Adipose tissue (tissue), 3 donors: ENCODE data around the gene DYNC1I1. TPM values are rescaled to one million over a fixed set of nuclear protein-coding genes. Genes with fewer than 3 reads are reported as not detected.

Experiments
- H3K27ac ChIP-seq: one replicate; pipeline ENCODE4 v1.5.1; 2013; ENCODE audit warnings: low read depth, low read length
- WGBS, 3 donors: extraction: QIAGEN DNeasy Blood & Tissue Kit; methylation state at CpG; one replicate each; pipeline ENCODE4 v1.1.7; 2013; 5-methylcytosine and 5-hydroxymethylcytosine counted together
- polyA plus RNA-seq, 3 donors: library from polyadenylated mRNA; stranded (reverse); fragments of 200-250 nt; gene quantifications; one replicate each; pipeline ENCODE4 v1.2.3, GENCODE V29; 2013
- donor health status: healthy with polysubstance abuse.
- donor health status: Bipolar disorder and iron deficiency.
- donor health status: healthy.

The DYNC1I1 gene
- polyA plus RNA-seq, 3 donors, result 0.58 to 4.8 (median 1.3) TPM

DNA sequence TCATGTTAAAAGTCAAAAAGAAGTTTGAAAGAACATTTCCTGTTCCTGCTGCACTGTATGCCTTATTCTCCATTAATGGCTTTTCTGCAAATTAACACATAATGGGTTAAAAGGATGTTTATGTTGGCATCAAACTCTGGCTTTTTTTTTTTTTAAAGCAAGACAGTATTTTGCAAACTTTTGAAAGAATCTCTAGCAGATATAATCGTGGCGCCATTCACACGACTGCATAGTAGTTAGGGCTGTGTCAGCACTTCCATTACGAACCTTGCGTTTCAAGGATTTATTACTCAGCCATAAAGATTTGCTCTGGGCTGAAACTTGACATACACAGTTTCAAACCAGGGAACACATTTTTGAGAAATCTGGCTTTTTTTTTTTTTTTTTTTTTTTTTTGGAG lies 207.8 kb downstream of the DYNC1I1 start:
- no peak overlapping the region for H3K27ac ChIP-seq
- WGBS, 3 donors, result 28 to 77% (median 38%) methylated on average over 5 of the region's 5 CpGs

DNA sequence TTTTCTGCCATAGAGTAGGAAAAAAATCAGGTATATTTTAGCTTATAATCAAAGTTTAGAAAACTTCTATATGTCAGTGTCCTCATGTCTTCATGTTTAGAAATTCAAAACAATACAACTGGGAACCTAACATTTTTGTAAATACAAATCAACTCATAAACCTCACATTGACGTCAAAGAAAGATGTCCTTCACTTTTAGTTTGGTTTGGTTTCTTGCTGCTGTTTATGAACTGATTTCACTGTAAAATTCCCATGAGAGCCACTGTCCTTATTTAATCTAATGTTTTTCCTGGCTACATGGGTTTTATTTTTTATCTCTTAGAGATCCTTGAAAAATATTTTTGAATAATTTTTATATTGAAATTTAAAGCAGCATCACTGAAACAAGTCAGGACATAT lies 208.4 kb downstream of the DYNC1I1 start:
- 47 to 61% (median 56%) methylated on average over 1 of the region's 1 CpG for WGBS, 3 donors
- no peak overlapping the region for H3K27ac ChIP-seq

DNA sequence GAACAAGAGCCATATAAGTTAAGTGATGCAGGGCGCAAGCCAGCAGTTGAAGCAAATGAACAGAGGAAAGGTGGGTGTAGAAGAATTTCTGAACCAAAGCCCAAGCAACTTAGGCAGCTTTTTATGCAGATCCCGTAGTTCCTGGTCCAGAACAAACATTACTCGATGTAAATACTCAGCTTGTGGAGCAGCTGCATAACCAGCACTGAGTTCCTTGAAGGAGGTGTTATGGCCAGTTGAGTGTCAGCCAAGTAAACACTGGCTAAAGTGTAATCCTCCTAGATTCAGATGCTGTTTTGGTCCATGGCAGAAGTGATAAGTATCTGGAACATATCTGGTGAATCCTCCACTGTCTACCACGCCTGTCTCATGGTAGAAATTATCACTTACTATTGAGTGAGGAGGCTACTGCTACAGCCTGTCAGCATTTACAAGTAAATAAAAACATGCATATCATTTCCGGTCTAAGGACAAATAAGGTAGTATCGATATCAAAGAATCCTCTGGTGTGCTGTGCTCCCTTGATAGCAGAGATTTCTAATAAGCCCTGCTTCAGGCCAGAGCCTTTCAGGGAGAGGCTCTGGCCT lies 213.9 kb downstream of the DYNC1I1 start:
- WGBS, 3 donors, result 50 to 71% (median 60%) methylated on average over 6 of the region's 6 CpGs
- no peak overlapping the region for H3K27ac ChIP-seq

DNA sequence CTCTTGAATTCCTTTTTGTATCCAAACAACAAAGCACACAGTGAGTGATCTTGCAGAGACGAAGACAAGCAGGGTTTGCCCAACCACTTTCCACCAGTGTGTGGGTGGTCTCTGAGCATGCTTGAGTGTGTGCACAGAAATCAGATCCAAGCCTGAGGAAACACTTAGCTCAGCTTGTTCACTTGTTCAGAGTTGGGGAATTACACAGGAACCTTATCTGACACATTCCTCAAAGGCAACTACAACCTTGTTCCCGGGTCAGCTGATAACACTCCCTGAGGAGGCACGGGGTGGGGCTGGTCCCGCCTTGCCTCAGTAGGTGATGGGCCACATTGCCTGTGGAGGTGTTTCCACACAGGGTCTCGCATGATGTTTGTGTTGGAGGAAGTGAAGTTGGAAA lies 216.9 kb downstream of the DYNC1I1 start:
- no peak overlapping the region for H3K27ac ChIP-seq
- 42 to 59% (median 53%) methylated on average over 5 of the region's 5 CpGs for WGBS, 3 donors

DNA sequence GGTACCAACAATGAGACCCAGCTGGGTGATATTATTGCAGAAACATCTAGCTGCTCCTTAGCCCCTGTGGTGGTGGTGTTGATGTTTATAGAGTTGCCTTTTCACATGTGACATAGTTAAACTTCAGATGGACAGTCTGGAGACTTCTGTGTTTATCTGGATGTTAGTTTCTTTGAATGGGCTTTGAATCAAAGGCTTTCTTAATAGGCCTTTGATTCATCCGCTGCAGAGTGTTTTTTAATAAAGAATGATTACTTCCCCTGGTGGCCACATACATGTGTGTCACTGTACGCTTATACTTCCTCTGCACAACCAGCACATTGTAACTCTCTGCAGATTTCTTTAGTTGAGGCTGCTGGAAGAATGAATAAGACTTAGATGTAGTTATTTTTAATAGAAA lies 221.0 kb downstream of the DYNC1I1 start:
- no peak overlapping the region for H3K27ac ChIP-seq
- 69 to 82% (median 73%) methylated on average over 2 of the region's 2 CpGs for WGBS, 3 donors

DNA sequence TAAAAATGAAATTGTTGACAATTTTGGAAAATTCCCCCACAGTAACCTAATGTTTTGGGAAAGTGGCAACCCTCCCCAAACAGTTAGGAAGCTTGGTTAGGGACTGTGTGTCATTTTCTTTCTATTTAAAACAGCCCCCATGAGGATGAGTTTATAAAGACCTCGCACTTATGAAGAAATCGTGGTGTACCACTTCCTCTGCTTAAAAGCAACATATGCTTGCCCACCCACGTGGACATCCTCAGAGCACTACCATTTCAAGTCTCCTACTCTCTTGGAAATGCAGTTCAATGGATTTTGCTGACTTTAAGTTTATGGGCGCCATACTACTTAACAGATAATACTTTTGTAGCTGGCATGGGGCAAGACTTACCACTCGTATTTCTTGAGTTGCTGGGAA lies 223.8 kb downstream of the DYNC1I1 start:
- no peak overlapping the region for H3K27ac ChIP-seq
- WGBS, 3 donors, result 53 to 62% (median 54%) methylated on average over 5 of the region's 5 CpGs

DNA sequence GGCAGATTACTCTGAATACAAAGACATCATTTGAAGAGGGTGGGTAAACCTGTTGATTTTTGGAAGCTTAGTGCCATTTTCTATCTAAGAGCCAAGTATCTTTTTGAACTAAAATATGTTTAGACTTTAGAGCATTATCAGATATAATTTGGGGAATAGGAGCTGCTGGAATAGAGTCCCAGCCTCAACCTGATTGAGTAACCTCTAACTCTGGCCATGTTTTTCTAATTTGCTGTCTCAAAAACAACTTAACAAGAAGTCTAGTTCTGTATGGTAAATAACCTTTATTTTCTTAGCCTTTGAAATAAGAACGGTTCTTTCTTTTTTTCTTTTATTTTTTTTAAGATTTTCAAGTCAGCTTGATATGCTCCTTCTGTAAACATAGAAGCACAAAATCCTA lies 224.5 kb downstream of the DYNC1I1 start:
- 73 to 82% (median 79%) methylated on average over 1 of the region's 1 CpG for WGBS, 3 donors
- no peak overlapping the region for H3K27ac ChIP-seq

DNA sequence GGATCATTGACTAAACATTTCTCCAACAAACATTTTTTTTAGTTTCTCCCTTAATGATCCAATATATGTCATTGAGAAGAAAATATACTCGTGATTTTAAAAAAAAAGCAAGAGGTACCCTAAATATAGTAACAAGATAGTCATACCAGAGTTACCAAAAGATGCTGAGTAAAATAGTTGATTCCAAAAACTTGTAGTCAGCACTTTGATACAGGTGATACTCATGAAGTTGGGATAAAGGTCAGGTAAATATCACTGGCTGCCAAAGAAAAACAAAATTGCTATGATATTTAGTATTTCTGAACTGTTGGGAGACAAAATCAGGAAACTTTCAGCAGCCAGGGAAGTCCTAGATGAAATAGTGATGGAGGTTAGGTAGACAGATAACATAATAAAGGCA lies 225.3 kb downstream of the DYNC1I1 start:
- H3K27ac ChIP-seq, result no peak overlapping the region
- WGBS, 3 donors, result 36 to 75% (median 67%) methylated on average over 1 of the region's 1 CpG

DNA sequence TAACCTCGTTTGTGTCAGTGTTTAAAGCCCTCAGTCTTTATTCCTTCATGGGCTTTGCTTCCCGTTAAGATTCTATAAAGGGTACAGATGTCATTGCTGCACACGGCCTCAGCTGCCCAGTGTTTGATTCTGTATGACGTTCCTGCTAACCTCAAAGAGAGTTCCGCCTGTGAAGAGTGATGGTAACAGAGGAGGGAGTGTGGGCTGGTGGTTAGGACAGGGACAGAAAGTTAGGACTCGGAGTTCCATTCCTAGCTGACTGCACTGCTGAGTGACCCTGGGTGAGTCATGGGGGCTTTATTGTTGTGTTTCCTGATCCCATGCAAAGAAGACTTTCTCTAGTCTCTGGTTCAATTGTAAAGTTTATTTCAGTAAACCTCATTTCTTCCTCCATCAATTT lies 227.1 kb downstream of the DYNC1I1 start:
- WGBS, 3 donors, result 60 to 74% (median 71%) methylated on average over 6 of the region's 6 CpGs
- H3K27ac ChIP-seq, result no peak overlapping the region

DNA sequence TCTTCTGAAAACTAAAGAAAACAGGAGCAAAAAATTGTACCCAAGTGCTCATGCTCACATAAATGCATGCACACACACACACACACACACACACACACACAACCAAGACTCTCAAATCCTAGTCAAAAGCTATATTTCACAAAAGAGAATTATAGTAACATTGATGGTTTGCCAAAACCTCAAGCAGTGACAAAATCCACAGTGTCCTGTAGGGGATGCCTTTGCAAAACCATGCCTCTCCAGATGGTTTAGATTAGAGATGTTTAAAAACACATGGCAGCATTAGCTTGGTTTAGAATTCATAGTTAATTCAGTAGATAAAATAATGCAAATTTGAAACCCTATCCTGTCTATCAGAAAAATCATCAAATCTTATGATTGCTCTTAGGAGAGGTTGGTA lies 232.2 kb downstream of the DYNC1I1 start:
- H3K27ac ChIP-seq, result no peak overlapping the region

DNA sequence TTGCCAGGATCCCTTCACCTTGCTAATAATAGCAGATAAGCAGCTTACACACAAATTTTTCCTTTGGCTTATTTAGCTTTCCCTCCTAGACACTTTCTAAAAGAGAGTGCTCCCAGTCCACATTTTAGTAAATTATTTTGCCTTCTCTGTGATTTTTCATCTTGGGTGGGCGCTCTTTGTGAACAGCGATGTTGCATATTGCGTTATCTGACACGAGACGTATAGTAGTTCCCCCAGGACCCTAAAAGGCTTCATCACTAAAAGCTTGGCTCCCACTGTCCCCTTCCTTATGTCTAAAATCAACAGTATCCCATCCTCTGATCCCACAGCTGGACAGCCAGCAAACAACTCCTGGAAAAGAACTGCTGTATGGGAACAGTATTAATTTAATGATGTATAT lies 232.9 kb downstream of the DYNC1I1 start:
- WGBS, 3 donors, result 67 to 85% (median 82%) methylated on average over 5 of the region's 5 CpGs
- H3K27ac ChIP-seq, result no peak overlapping the region

DNA sequence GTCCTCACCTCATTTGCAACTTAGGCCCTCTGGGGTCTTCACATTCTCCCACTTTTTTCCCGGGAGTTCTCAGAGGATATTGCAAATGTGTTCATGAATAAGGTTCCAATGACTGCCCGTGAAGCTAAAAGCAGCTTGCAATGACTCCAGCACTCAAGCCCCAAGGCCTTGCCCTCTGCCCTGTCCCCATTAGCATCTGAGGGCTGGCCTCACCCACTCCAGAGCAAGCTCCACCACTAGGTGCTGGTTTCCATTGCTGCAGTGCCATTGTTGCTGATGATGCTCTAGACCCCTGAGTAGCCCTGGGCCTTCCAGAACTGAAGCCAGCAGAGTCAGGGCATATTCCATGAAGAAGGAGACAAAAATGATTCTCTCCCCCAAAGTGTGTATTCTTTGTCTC lies 236.8 kb downstream of the DYNC1I1 start:
- 85 to 93% (median 86%) methylated on average over 2 of the region's 2 CpGs for WGBS, 3 donors
- no peak overlapping the region for H3K27ac ChIP-seq

DNA sequence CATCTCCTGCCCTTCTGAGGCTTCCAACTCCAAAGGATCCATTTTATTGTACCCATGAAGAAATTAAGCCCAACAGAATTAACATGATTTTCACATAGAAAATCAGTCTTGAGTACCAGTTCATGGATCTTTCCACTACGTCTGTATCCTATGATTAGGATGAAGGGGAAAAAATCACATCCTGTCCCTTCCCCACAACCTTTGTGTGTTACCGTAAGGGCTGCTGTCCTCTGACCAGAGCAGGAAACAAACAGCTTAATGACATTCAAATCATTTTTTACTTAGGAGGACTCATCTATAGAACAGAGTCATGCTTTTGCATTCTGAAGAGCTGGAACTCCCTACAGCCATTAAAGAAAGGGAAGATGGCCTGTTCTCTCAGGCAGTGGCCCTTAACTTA lies 241.5 kb downstream of the DYNC1I1 start:
- H3K27ac ChIP-seq, result no peak overlapping the region
- WGBS, 3 donors, result 59 to 86% (median 75%) methylated on average over 2 of the region's 2 CpGs

DNA sequence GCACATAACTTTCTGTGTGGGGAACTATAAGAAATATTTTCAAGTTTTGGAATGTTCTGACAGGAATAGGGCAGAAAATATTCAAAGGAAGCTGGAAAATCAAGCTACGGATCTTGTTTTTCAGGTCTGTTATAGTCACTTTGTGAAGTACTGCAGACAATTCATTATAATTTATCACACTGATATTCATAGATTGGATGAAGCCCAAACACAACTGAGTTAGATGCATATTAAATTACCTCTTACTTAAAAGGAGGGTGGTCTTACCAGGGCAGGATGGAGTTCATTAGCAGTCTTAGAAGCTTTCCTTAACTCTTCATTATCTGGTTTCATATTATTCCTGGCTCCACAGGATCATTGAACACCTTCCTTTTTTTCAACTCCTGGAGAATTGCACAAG lies 242.3 kb downstream of the DYNC1I1 start:
- no peak overlapping the region for H3K27ac ChIP-seq
- 84 to 89% (median 87%) methylated on average over 1 of the region's 1 CpG for WGBS, 3 donors

DNA sequence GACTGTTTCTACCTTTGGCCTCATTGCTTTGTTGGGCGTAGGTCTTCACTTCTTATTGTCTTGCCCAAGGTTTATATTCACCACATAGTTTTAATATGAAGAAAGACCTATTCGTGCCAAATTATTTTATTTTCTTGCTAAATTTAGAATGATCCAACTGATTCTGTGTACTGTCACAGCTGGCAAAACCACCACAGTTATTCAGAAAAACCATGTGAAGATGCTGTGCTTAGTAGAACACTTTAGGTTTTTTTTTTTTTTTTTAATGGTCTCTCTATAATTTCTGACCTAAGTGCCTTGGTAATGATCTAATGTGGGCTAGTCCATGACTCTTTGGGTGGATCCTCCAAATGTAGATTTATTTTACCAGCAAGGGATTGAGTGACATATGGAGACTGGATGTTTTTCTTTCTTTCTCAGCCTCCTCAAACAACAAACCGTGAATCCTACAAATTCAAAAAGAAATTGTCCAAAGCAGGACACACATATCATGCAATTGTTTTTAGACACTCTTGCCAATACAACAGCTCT lies 243.8 kb downstream of the DYNC1I1 start:
- no peak overlapping the region for H3K27ac ChIP-seq
- WGBS, 3 donors, result 76 to 90% (median 82%) methylated on average over 3 of the region's 3 CpGs

DNA sequence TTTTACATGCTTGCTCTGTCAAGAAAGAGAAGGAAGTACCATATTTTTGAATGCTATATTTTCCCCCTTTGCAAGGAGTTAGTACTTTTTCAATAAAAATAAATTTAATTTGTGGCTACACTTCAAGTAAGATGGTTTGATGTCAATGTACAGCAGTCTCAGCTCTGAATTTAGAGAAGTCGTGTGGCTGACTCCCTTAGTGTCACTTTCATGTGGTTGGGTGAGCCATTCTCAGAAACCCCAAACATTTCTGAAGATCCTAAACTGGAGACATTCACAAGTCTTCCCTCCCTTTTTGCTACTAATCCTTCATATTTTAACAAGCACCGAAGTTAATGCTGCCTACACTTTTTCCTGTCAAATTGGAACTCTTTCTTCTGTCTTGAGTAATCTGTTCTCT lies 244.4 kb downstream of the DYNC1I1 start:
- 60 to 66% (median 61%) methylated on average over 2 of the region's 2 CpGs for WGBS, 3 donors

DNA sequence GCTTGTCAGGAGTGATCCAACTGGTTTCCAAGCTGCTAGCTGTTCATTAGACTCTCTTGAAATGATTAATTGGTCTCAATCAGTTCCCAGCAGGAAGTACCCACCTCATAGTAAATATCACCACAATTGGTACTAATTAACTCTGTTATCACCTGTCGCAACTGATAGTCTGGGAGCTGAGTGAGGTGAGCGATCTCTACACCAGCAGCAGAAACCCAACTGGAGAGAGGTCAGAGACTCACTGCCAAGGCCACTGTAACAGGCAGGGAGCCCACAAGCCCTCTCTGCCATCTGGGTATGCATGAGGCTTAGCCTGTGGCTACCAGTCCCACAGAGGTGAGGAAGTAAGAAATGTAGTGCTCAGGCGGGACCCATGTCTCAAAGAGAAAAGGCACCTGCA lies 245.5 kb downstream of the DYNC1I1 start:
- WGBS, 3 donors, result 41 to 96% (median 92%) methylated on average over 3 of the region's 3 CpGs
- no peak overlapping the region for H3K27ac ChIP-seq

More for the DNA sequence above, 244.4 kb downstream of the DYNC1I1 start:
- no peak overlapping the region for H3K27ac ChIP-seq

DNA sequence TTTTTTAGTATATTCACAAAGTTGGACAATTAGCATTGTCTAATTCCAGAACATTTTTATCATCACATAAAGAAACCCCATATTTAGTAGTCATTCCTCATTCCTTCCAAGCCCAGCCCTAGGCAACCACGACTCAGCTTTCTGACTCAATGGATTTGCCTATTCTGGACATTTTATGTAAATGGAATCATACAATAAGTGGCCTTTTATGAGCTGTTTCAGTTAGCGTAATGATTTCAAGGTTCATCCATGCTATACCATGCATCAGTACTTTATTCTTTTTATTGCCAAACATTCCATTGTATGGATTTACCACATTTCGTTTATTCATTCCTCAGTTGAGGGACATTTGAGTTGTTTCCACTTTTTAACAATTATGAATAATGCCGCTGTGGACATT lies 249.2 kb downstream of the DYNC1I1 start:
- WGBS, 3 donors, result 86 to 89% (median 88%) methylated on average over 4 of the region's 4 CpGs
- no peak overlapping the region for H3K27ac ChIP-seq

DNA sequence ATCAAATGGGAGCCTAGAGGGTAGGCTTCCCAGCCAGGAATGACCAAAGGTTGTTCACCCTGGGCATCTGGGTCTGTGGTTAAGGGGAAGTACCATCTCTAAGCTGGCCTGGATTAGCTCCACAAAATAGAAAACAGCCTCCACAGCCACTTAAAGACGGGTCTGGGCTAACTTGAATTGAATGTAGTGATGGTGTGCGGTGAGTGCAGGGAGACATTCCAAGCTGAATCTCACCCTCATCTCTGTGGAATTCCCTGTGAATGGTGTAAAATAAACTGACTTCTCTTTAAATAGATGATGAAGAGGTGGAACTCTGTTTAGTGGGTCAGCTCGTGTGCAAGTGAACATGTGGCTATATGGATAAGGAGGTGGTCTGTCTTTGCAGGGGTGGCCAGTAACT lies 251.0 kb downstream of the DYNC1I1 start:
- no peak overlapping the region for H3K27ac ChIP-seq
- WGBS, 3 donors, result 67 to 77% (median 72%) methylated on average over 3 of the region's 3 CpGs

DNA sequence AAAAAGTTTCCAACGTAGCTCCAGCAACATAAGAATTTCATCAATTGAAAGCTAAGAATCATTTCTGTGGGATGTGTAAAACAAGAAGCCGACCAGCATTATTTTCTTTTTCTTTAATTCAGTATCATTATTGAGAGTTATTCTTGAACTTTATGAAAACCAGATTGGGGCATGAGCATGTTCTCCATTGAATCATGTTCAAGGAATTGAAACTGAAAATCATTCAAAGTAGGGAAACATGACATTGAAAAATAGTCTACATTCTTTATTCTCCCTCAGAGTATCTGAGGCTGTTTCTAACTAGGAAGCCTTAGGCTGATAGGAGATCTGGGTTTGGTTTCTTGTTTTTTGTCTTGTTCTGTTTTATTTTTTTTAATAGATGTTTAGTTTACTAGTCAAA lies 253.7 kb downstream of the DYNC1I1 start:
- WGBS, 3 donors, result 49 to 82% (median 80%) methylated on average over 2 of the region's 2 CpGs
- H3K27ac ChIP-seq, result no peak overlapping the region

DNA sequence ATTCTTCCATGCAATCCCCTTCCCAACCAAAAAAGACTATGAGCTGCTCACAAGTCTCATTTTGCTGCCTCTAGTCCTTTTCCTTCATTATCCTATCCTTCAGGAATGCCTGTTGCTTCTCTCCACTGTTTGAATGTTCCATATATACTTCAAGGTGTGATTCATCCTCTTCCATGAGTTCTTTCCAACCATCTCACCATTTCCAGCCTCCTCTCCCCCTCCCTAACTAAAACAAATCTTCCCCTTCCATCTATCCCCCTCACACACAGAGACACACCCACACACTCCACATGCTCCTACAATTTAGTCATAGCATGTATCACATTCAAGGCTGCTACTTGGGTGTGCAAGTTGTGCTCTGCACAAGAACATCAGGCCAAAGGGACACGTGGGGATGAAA lies 254.3 kb downstream of the DYNC1I1 start:
- 48 to 65% (median 60%) methylated on average over 1 of the region's 1 CpG for WGBS, 3 donors
- H3K27ac ChIP-seq, result no peak overlapping the region
